T1000 (cell line): ENCODE results near the gene ANXA4.
"Not testable (repeated sequence)": the region's sequence is repeated elsewhere in the genome, so short reads cannot be mapped to it uniquely, and the experiment has no call there.

Experiments
- DNase-seq: peaks from one replicate; lab custom pipeline; 2025; ENCODE audit warnings: mixed read lengths; lab: John Stamatoyannopoulos, UW

ANXA4 gene

GRCh38 chr2:69721022-69721421 is 20.9 kb upstream of the ANXA4 start:
- no peak for DNase-seq

GRCh38 chr2:69723791-69724190 is 18.1 kb upstream of the ANXA4 start:
- no peak for DNase-seq

- DNase-seq = peak; percentile 74
Measured at GRCh38 chr2:69724540-69725159, 17.3 kb upstream of the ANXA4 start.

GRCh38 chr2:69725706-69726360 is 16.1 kb upstream of the ANXA4 start:
- DNase-seq = no peak

- no peak for DNase-seq
Measured at GRCh38 chr2:69729266-69729665, 12.7 kb upstream of the ANXA4 start.

GRCh38 chr2:69729781-69730180 is 12.2 kb upstream of the ANXA4 start:
- no peak for DNase-seq

GRCh38 chr2:69731147-69731970 is 10.6 kb upstream of the ANXA4 start:
- DNase-seq = no peak

GRCh38 chr2:69733342-69734034 is 8.4 kb upstream of the ANXA4 start:
- DNase-seq = no peak

GRCh38 chr2:69734035-69734611 is 7.8 kb upstream of the ANXA4 start:
- no peak for DNase-seq

- no peak for DNase-seq
Measured at GRCh38 chr2:69734854-69735544, 6.9 kb upstream of the ANXA4 start.

- no peak for DNase-seq
Measured at GRCh38 chr2:69735686-69736085, 6.2 kb upstream of the ANXA4 start.

- DNase-seq = not testable (repeated sequence)
Measured at GRCh38 chr2:69738149-69738548, 3.8 kb upstream of the ANXA4 start.

GRCh38 chr2:69740502-69740951 is 1.4 kb upstream of the ANXA4 start:
- DNase-seq = no peak

- DNase-seq = no peak
Measured at GRCh38 chr2:69741229-69741574, 732 bp upstream of the ANXA4 start.

GRCh38 chr2:69742322-69742952 is 503 bp downstream of the ANXA4 start:
- DNase-seq = no peak

GRCh38 chr2:69743847-69744264 is 1.9 kb downstream of the ANXA4 start:
- no peak for DNase-seq

- DNase-seq = no peak
Measured at GRCh38 chr2:69744456-69744855, 2.5 kb downstream of the ANXA4 start.

GRCh38 chr2:69745035-69745434 is 3.1 kb downstream of the ANXA4 start:
- DNase-seq = no peak

GRCh38 chr2:69750246-69750645 is 8.3 kb downstream of the ANXA4 start:
- no peak for DNase-seq

- DNase-seq = no peak
Measured at GRCh38 chr2:69753659-69754363, 11.9 kb downstream of the ANXA4 start.
